ENCODE measurements around the gene BANK1. TPM values are rescaled to one million over a fixed set of nuclear protein-coding genes. Genes with fewer than 3 reads are reported as not detected.

The BANK1 gene
- total RNA-seq, 4 donors from 2014 or later = 0.20 to 22.4 (median 9.4) TPM

DNA sequence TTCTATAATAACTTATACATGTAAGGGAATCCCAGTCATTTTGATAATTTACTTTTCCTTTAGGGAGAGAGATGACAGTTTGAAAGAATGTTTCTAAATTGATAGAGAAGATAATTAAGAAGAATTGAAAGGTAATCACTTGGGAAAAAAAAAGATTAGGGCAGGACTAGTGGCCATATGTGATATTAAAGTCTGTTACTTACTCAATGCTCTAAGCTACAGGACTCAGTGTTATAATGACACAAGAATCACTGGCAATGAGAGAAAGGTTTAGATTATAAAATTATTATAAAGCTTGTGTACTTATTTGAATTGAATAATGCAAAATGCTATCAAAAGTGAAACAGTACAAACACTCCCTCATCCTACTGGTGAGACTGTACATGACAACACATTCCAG is 265.3 kb downstream of the BANK1 start:
- TF ChIP-seq POLR2A (IDR thresholded peaks at IDR 0.05) = no peak
- intact Hi-C loops (cut with DNase I; ENCODE audit: low total_unique reads) = no loop called here

DNA sequence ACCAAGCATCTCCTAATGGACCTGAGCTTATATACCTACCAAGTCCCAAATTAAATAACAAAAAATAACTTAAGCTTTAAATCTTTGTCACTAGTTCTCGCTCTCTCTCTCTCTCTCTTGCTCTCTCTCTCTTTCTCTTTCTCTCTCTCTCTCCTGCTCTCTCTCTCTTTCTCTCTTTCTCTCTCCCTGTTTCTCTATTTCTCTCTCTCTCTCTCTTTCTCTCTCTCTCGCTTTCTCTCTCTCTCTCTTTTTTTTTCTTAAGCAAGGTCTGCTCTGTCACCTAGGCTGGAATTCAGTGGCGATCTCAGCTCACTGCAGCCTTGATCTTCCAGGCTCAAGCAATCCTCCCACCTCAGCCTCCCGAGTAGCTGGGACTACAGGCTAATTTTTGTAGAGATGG is 266.6 kb downstream of the BANK1 start:
- H3K27me3 ChIP-seq = no peaks in the 10 kb centered on the region
- H3K9me3 ChIP-seq = no peaks in the 10 kb centered on the region
- WGBS, 2 donors (ENCODE audit: low coverage in 1 of 2) = 90 to 100% methylated on average over 1 to 4 of the region's 4 CpGs
- H3K4me1 ChIP-seq = no peaks in the 10 kb centered on the region
- TF ChIP-seq, protein P1, sequence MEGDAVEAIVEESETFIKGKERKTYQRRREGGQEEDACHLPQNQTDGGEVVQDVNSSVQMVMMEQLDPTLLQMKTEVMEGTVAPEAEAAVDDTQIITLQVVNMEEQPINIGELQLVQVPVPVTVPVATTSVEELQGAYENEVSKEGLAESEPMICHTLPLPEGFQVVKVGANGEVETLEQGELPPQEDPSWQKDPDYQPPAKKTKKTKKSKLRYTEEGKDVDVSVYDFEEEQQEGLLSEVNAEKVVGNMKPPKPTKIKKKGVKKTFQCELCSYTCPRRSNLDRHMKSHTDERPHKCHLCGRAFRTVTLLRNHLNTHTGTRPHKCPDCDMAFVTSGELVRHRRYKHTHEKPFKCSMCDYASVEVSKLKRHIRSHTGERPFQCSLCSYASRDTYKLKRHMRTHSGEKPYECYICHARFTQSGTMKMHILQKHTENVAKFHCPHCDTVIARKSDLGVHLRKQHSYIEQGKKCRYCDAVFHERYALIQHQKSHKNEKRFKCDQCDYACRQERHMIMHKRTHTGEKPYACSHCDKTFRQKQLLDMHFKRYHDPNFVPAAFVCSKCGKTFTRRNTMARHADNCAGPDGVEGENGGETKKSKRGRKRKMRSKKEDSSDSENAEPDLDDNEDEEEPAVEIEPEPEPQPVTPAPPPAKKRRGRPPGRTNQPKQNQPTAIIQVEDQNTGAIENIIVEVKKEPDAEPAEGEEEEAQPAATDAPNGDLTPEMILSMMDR (IDR thresholded peaks at IDR 0.05) = no peak
- TF ChIP-seq EP300 (IDR thresholded peaks at IDR 0.05; ENCODE audit: low read depth) = no peak
- no peak for TF ChIP-seq POLR2AphosphoS5 (IDR thresholded peaks at IDR 0.05)
- no peak for TF ChIP-seq POLR2A (IDR thresholded peaks at IDR 0.05)
- no peak overlapping the region for H3K27ac ChIP-seq
- DNase-seq = no peak
- intact Hi-C loops (cut with DNase I; ENCODE audit: low total_unique reads) = no loop called here
- H3K4me3 ChIP-seq = no peak overlapping the region
- H3K36me3 ChIP-seq = no peaks in the 10 kb centered on the region
- in situ Hi-C loops (cut with MboI; ENCODE audit: low pct_ligation_motif_present in 1 of 4, low pct_unique_long_range_greater_than_20kb in 1 of 4, low sequenced_read_pairs in 3 of 4) = no loop called here

More for the DNA sequence above, 265.3 kb downstream of the BANK1 start:
- no peaks in the 10 kb centered on the region for H3K27me3 ChIP-seq
- in situ Hi-C loops (cut with MboI; ENCODE audit: low pct_ligation_motif_present in 1 of 4, low pct_unique_long_range_greater_than_20kb in 1 of 4, low sequenced_read_pairs in 3 of 4) = no loop called here
- H3K4me3 ChIP-seq = no peak overlapping the region
- no peaks in the 10 kb centered on the region for H3K36me3 ChIP-seq
- no peaks in the 10 kb centered on the region for H3K9me3 ChIP-seq
- DNase-seq = no peak
- H3K27ac ChIP-seq = no peak overlapping the region
- H3K4me1 ChIP-seq = no peaks in the 10 kb centered on the region

DNA sequence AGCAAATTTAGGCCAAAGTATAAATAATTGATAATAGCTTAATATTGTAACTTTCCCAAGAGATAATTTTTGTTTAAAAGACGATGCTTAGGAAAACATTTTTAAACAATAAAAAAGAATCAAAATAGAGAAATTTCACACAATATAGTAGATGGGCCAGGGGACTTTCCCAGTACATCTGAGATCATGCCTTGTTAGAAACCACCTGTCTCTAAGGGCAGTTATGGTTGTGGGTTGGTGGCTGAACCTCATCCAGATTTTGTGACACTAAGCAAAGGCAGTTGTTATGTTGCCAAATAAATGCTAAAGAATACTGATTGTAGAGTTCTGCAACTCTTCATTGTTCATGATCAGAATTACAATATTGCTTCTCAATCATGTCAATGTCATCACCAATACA is 270.6 kb downstream of the BANK1 start:
- in situ Hi-C loops (cut with MboI; ENCODE audit: low pct_ligation_motif_present in 1 of 4, low pct_unique_long_range_greater_than_20kb in 1 of 4, low sequenced_read_pairs in 3 of 4) = no loop called here
- 30 to 77% methylated on average over 1 of the region's 1 CpG for WGBS, 2 donors (ENCODE audit: low coverage in 1 of 2)
- Histone ChIP-seq H3K4me1 (no peaks in the 10 kb centered on the region), H3K9me3 (no peaks in the 10 kb centered on the region), H3K27ac (no peak overlapping the region), H3K27me3 (no peaks in the 10 kb centered on the region), H3K36me3 (no peaks in the 10 kb centered on the region), H3K4me3 (no peak overlapping the region)
- TF ChIP-seq, protein P1 (IDR thresholded peaks at IDR 0.05) = no peak
- no peak for TF ChIP-seq POLR2AphosphoS5 (IDR thresholded peaks at IDR 0.05)
- no peak for TF ChIP-seq EP300 (IDR thresholded peaks at IDR 0.05; ENCODE audit: low read depth)
- TF ChIP-seq POLR2A (IDR thresholded peaks at IDR 0.05) = no peak
- no peak for DNase-seq
- intact Hi-C loops (cut with DNase I; ENCODE audit: low total_unique reads) = no loop called here

DNA sequence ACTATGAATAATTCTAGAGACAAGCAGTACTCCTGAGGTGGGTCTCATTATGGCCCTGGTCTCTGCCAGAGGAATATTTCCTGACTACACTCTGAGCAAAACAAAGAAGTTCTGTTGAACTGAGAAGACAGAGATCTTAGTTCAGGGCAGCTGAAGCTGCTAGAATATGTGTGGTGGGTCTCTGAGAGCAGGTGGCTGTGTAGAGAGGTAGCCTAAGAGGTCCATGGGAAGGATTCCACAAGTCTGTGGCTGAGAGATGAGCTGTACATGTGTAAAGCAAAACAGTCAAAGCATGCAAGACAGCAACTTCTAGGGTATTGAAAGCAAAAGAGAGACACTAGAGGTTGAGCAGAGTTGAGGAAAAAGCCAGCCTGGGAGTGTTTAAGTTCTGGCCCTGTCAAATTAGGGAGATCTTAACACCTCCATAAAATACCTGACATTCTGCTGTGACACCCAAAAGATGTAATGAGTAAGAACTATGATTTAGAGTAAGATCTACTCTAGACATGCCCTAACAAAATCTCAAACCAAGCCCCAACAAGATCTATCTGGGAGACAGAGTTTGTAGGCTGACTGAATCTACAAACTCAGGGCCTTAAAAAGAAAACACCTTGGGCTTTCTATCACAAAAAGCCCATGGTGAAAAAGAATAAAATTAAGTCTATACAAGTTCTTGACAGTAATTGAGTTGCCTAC is 274.4 kb downstream of the BANK1 start:
- no peak for TF ChIP-seq POLR2A (IDR thresholded peaks at IDR 0.05)
- TF ChIP-seq, protein P1 (IDR thresholded peaks at IDR 0.05) = no peak
- intact Hi-C loops (cut with DNase I; ENCODE audit: low total_unique reads) (no loop called here), in situ Hi-C loops (cut with MboI; ENCODE audit: low pct_ligation_motif_present in 1 of 4, low pct_unique_long_range_greater_than_20kb in 1 of 4, low sequenced_read_pairs in 3 of 4) (no loop called here)
- Histone ChIP-seq H3K4me1 (no peaks in the 10 kb centered on the region), H3K36me3 (no peaks in the 10 kb centered on the region), H3K9me3 (no peaks in the 10 kb centered on the region), H3K27me3 (no peaks in the 10 kb centered on the region), H3K27ac (no peak overlapping the region), H3K4me3 (no peak overlapping the region)
- DNase-seq = no peak

DNA sequence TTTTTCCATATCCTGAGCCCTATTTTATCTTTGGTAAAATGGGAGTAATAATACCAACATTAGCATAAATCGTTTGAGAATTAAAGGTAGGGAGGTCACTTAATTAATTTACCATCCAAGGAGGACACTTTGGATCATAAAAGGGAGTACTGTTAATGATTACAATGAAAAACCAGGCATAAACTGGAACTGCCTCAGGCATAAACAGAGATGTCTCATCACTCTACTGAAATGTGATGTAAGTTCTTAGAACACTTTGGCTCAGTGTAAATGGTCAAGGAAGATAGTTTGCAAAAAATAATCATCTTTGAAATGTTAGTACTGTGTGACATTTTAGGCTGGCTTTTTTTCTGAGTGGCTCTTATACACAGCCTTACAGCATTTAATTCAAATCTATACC is 286.1 kb downstream of the BANK1 start:
- H3K4me3 ChIP-seq = no peak overlapping the region
- no peaks in the 10 kb centered on the region for H3K9me3 ChIP-seq
- no peak overlapping the region for H3K27ac ChIP-seq
- intact Hi-C loops (cut with DNase I; ENCODE audit: low total_unique reads) = no loop called here
- no peaks in the 10 kb centered on the region for H3K27me3 ChIP-seq
- in situ Hi-C loops (cut with MboI; ENCODE audit: low pct_ligation_motif_present in 1 of 4, low pct_unique_long_range_greater_than_20kb in 1 of 4, low sequenced_read_pairs in 3 of 4) = no loop called here
- TF ChIP-seq, protein P1 (IDR thresholded peaks at IDR 0.05) = no peak
- TF ChIP-seq POLR2AphosphoS5 (IDR thresholded peaks at IDR 0.05) = no peak
- no peak for TF ChIP-seq EP300 (IDR thresholded peaks at IDR 0.05; ENCODE audit: low read depth)
- no peak for TF ChIP-seq POLR2A (IDR thresholded peaks at IDR 0.05)
- WGBS, 2 donors (ENCODE audit: low coverage in 1 of 2) = 50 to 66% methylated on average over 1 of the region's 1 CpG
- H3K4me1 ChIP-seq = no peaks in the 10 kb centered on the region
- no peak for DNase-seq
- H3K36me3 ChIP-seq = no peaks in the 10 kb centered on the region

Measured in transverse colon (tissue), 4 donors.